SK-N-SH (cell line): ENCODE data around the gene DYNLL1. TPM values are rescaled to one million over a fixed set of nuclear protein-coding genes. Genes with fewer than 3 reads are reported as not detected.

Experiments used
- CTCF ChIA-PET: fragments of 300-600, 350-600 bp; formaldehyde crosslinking; extraction: SDS; loops from one replicate; lab custom pipeline; 2021; lab: Yijun Ruan, JAX
- POLR2A ChIA-PET: fragments of 350-600 bp; sonication (Branson Sonifier 250); formaldehyde crosslinking; extraction: SDS; loops from one replicate; lab custom pipeline; 2020; ENCODE audit warnings: antibody characterized with exemption, inconsistent platforms; lab: Yijun Ruan, JAX
- DNase-seq: peaks from one replicate; pipeline ENCODE4 v3.0.0; 2012
- H2AFZ ChIP-seq: fragments of 200-600 bp; sonication (generic); 2 replicates; pipeline ENCODE4 v1.8.1; 2016; ENCODE audit warnings: antibody characterized with exemption, mild to moderate bottlenecking, low read depth
- H3F3A ChIP-seq: fragments of 200-600 bp; sonication (generic); replicated peaks from 2 replicates; pipeline ENCODE3; 2016; ENCODE audit warnings: antibody characterized with exemption, mild to moderate bottlenecking; ENCODE audit not compliant: insufficient read depth
- H3K27ac ChIP-seq, 2 experiments: fragments of 200-500 bp in 1 of 2; fragments of 200-600 bp in 1 of 2; sonication (Bioruptor generic) in 1 of 2; sonication (generic), shearing (Covaris generic) in 1 of 2; 2 replicates each; pipeline versions ENCODE4 v1.5.1 to v1.6.1; 2014 to 2016; ENCODE audit warnings: low read depth in 2 of 2, inconsistent platforms in 1 of 2, low read length in 1 of 2, mild to moderate bottlenecking in 1 of 2, mixed read lengths in 1 of 2
- H3K27me3 ChIP-seq: fragments of 200-600 bp; sonication (generic), shearing (Covaris generic); 2 replicates; pipeline ENCODE4 v1.6.1; 2016; ENCODE audit warnings: mixed run types; ENCODE audit not compliant: insufficient read depth
- H3K36me3 ChIP-seq, 2 experiments: fragments of 200-500 bp in 1 of 2; fragments of 200-600 bp in 1 of 2; sonication (Bioruptor generic) in 1 of 2; sonication (generic) in 1 of 2; replicated peaks in 1 of 2; 2 replicates each; pipeline versions ENCODE3 to v1.5.1; 2014 to 2016; ENCODE audit warnings: low read length in 1 of 2, mild to moderate bottlenecking in 1 of 2; ENCODE audit not compliant: insufficient read depth in 2 of 2, control insufficient read depth in 1 of 2
- H3K4me1 ChIP-seq, 2 experiments: fragments of 200-500 bp in 1 of 2; fragments of 200-600 bp in 1 of 2; sonication (Bioruptor generic) in 1 of 2; sonication (generic), shearing (Covaris generic) in 1 of 2; 2 replicates each; pipeline versions ENCODE4 v1.5.1 to v1.6.1; 2014 to 2016; ENCODE audit warnings: low read depth in 1 of 2, low read length in 1 of 2, mixed run types in 1 of 2; ENCODE audit not compliant: insufficient read depth in 2 of 2, control insufficient read depth in 1 of 2
- H3K4me2 ChIP-seq: fragments of 200-600 bp; sonication (generic), shearing (Covaris generic); 2 replicates; pipeline ENCODE4 v1.6.1; 2017; ENCODE audit warnings: mixed run types
- H3K4me3 ChIP-seq, 2 experiments: fragments of 200-500 bp in 1 of 2; fragments of 200-600 bp in 1 of 2; sonication (Bioruptor generic) in 1 of 2; sonication (generic), shearing (Covaris generic) in 1 of 2; 2 replicates each; pipeline versions ENCODE4 v1.5.1 to v1.8.1; 2014 to 2016; ENCODE audit warnings: low read depth in 2 of 2, inconsistent platforms in 1 of 2, low read length in 1 of 2, mild to moderate bottlenecking in 1 of 2, mixed read lengths in 1 of 2, moderate library complexity in 1 of 2
- H3K79me2 ChIP-seq: fragments of 200-600 bp; sonication (generic); 2 replicates; pipeline ENCODE4 v1.8.1; 2017; ENCODE audit warnings: mild to moderate bottlenecking; ENCODE audit not compliant: insufficient read depth
- H3K9ac ChIP-seq: fragments of 200-600 bp; sonication (generic); 2 replicates; pipeline ENCODE4 v1.6.1; 2017; ENCODE audit warnings: mixed run types
- H3K9me2 ChIP-seq: fragments of 200-600 bp; sonication (generic); 2 replicates; pipeline ENCODE4 v1.6.1; 2017; ENCODE audit warnings: mixed run types
- H3K9me3 ChIP-seq: fragments of 200-600 bp; sonication (generic); 2 replicates; pipeline ENCODE4 v1.6.1; 2017; ENCODE audit warnings: mixed run types, mild to moderate bottlenecking, moderate library complexity
- H4K20me1 ChIP-seq: fragments of 200-600 bp; sonication (generic); 2 replicates; pipeline ENCODE4 v1.6.1; 2017; ENCODE audit warnings: mild to moderate bottlenecking, mixed run types; ENCODE audit not compliant: insufficient read depth
- CHD2 ChIP-seq: fragments of 150-350 bp; IDR thresholded peaks from 2 replicates; pipeline ENCODE4 v1.6.1; 2018; ENCODE audit warnings: low read length; ENCODE audit not compliant: partially characterized antibody
- ELF1 ChIP-seq: IDR thresholded peaks from 2 replicates; pipeline ENCODE4 v1.4.0; 2012
- EP300 ChIP-seq, 2 experiments: IDR thresholded peaks; 2 replicates each; pipeline versions ENCODE4 v1.4.0 to v1.6.1; 2012; ENCODE audit warnings: borderline replicate concordance in 1 of 2, low read depth in 1 of 2, low read length in 1 of 2
- EZH2phosphoT487 ChIP-seq: fragments of 200-600 bp; sonication (generic); IDR thresholded peaks from 2 replicates; pipeline ENCODE4 v1.6.1; 2017; ENCODE audit warnings: low read depth, mixed run types, mild to moderate bottlenecking, antibody characterized with exemption, moderate library complexity, borderline replicate concordance
- FOXM1 ChIP-seq: IDR thresholded peaks from 2 replicates; pipeline ENCODE4 v1.4.0; 2012; ENCODE audit warnings: low read depth, mild to moderate bottlenecking
- GATA2 ChIP-seq: sonication (generic); formaldehyde crosslinking; IDR thresholded peaks from 2 replicates; pipeline ENCODE4 v1.5.0; 2020; ENCODE audit warnings: mild to moderate bottlenecking, missing genetic modification reagents
- JUND ChIP-seq: IDR thresholded peaks from 2 replicates; pipeline ENCODE4 v1.4.0; 2012
- MAX ChIP-seq: IDR thresholded peaks from 2 replicates; pipeline ENCODE4 v1.4.0; 2012; ENCODE audit warnings: low read depth
- MEF2A ChIP-seq: IDR thresholded peaks from 2 replicates; pipeline ENCODE4 v1.4.0; 2012; ENCODE audit warnings: low read depth, borderline replicate concordance
- MXI1 ChIP-seq: IDR thresholded peaks from 2 replicates; pipeline ENCODE4 v1.6.1; 2012; ENCODE audit warnings: mild to moderate bottlenecking, low read depth, low read length, improper control_type of control experiment
- NFIC ChIP-seq: IDR thresholded peaks from 2 replicates; pipeline ENCODE4 v1.4.0; 2012; ENCODE audit warnings: borderline replicate concordance
- POLR2AphosphoS5 ChIP-seq: IDR thresholded peaks from 2 replicates; pipeline ENCODE4 v1.6.1; 2012; ENCODE audit warnings: low read depth, low read length
- RFX5 ChIP-seq: IDR thresholded peaks from 2 replicates; pipeline ENCODE4 v1.6.1; 2012; ENCODE audit warnings: mild to moderate bottlenecking, improper control_type of control experiment, low read length
- SMC3 ChIP-seq: IDR thresholded peaks from 2 replicates; pipeline ENCODE4 v1.6.1; 2012; ENCODE audit warnings: low read depth, low read length, improper control_type of control experiment
- TEAD4 ChIP-seq: IDR thresholded peaks from 2 replicates; pipeline ENCODE4 v1.4.0; 2012; ENCODE audit warnings: mild to moderate bottlenecking, borderline replicate concordance; ENCODE audit not compliant: insufficient read depth
- ZBTB33 ChIP-seq: IDR thresholded peaks from 2 replicates; pipeline ENCODE4 v1.4.0; 2012; ENCODE audit warnings: low read depth, borderline replicate concordance
- WGBS: methylation state at CpG from one replicate; pipeline ENCODE4 v1.1.6; 2017; ENCODE audit warnings: low lambda C conversion rate; 5-methylcytosine and 5-hydroxymethylcytosine counted together
- polyA plus RNA-seq, 3 experiments: library from polyadenylated mRNA; depleted of rRNA; stranded (reverse); fragments of >200 nt; gene quantifications; 2 replicates each; pipeline ENCODE4 v1.2.3, GENCODE V29; 2012
- TF ChIP-seq, protein P1 (sequence below): fragments of 200-600 bp; sonication (generic); IDR thresholded peaks from 2 replicates; pipeline ENCODE4 v1.6.1; 2017; ENCODE audit warnings: antibody characterized with exemption, mild to moderate bottlenecking, moderate library complexity
- TF ChIP-seq, protein P2 (sequence below): fragments of 150-350 bp; IDR thresholded peaks from 2 replicates; pipeline ENCODE4 v1.6.1; 2017; ENCODE audit warnings: antibody characterized with exemption, low read length, low read depth, borderline replicate concordance
- TF ChIP-seq, protein P3 (sequence below): fragments of 150-350 bp; IDR thresholded peaks from 2 replicates; pipeline ENCODE4 v1.6.1; 2016; ENCODE audit warnings: mild to moderate bottlenecking, low read depth, low read length

Gene DYNLL1
- polyA plus RNA-seq, 1 of the 3 experiments (the other 2 are of a cell fraction) = 607 TPM

- TF ChIP-seq, protein P1, sequence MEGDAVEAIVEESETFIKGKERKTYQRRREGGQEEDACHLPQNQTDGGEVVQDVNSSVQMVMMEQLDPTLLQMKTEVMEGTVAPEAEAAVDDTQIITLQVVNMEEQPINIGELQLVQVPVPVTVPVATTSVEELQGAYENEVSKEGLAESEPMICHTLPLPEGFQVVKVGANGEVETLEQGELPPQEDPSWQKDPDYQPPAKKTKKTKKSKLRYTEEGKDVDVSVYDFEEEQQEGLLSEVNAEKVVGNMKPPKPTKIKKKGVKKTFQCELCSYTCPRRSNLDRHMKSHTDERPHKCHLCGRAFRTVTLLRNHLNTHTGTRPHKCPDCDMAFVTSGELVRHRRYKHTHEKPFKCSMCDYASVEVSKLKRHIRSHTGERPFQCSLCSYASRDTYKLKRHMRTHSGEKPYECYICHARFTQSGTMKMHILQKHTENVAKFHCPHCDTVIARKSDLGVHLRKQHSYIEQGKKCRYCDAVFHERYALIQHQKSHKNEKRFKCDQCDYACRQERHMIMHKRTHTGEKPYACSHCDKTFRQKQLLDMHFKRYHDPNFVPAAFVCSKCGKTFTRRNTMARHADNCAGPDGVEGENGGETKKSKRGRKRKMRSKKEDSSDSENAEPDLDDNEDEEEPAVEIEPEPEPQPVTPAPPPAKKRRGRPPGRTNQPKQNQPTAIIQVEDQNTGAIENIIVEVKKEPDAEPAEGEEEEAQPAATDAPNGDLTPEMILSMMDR = no peak
- TF ChIP-seq EZH2phosphoT487 (no peak), GATA2 (CRISPR knock-in tag) (no peak), RFX5 (no peak), EP300 (IDR thresholded peaks at IDR 0.05; ENCODE audit: borderline replicate concordance in 1 of 2, low read depth in 1 of 2, low read length in 1 of 2) (no peak)
Observed at GRCh38 chr12:120504587-120504986, 8.7 kb downstream of the DYNLL1 start (continued).

DNA sequence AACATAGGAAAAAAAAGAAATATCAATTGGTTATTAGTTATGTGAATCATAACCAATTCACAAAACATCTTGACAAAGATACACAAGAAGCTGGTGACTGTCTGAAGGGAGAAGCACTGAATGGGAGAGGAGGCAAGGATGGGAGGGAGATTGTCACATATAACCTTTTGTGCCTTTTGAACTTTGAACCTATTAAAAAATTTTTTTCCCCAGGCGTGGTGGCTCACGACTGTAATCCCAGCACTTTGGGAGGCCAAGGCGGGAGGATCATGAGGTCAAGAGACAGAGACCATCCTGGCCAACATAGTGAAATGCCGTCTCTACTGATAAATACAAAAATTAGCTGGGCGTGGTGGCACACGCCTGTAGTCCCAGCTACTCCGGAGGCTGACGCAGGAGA, 12.6 kb downstream of the DYNLL1 start:
- CTCF ChIA-PET = interaction anchor here (1.2 kb wide), 1 partner anchor 12 kb away, joined by 4 read pairs; no protein-coding TSS in a partner anchor
- Histone ChIP-seq H3K9me3 (no peaks in the 10 kb centered on the region), H3K9me2 (no peaks in the 10 kb centered on the region), H3K4me3 (no peak overlapping the region), H3K36me3 (peaks cover 15 to 17% of the 10 kb centered on the region in 2 experiments), H3F3A (peaks cover 4% of the 10 kb centered on the region), H3K79me2 (no peaks in the 10 kb centered on the region), H2AFZ (no peak overlapping the region), H3K27me3 (no peaks in the 10 kb centered on the region), H4K20me1 (no peaks in the 10 kb centered on the region), H3K27ac (no peak overlapping the region)
- 97% methylated on average over 8 of the region's 8 CpGs for WGBS
- TF ChIP-seq RFX5 = no peak
- TF ChIP-seq ELF1 = no peak
- no peak for TF ChIP-seq MAX
- TF ChIP-seq JUND = no peak
- TF ChIP-seq, protein P2, sequence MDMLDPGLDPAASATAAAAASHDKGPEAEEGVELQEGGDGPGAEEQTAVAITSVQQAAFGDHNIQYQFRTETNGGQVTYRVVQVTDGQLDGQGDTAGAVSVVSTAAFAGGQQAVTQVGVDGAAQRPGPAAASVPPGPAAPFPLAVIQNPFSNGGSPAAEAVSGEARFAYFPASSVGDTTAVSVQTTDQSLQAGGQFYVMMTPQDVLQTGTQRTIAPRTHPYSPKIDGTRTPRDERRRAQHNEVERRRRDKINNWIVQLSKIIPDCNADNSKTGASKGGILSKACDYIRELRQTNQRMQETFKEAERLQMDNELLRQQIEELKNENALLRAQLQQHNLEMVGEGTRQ = no peak
- TF ChIP-seq, protein P3, sequence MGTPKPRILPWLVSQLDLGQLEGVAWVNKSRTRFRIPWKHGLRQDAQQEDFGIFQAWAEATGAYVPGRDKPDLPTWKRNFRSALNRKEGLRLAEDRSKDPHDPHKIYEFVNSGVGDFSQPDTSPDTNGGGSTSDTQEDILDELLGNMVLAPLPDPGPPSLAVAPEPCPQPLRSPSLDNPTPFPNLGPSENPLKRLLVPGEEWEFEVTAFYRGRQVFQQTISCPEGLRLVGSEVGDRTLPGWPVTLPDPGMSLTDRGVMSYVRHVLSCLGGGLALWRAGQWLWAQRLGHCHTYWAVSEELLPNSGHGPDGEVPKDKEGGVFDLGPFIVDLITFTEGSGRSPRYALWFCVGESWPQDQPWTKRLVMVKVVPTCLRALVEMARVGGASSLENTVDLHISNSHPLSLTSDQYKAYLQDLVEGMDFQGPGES = no peak
- no peak for TF ChIP-seq TEAD4
- no peak for TF ChIP-seq CHD2
- no peak for TF ChIP-seq SMC3
- no peak for TF ChIP-seq POLR2AphosphoS5
- no peak for TF ChIP-seq MEF2A
- no peak for TF ChIP-seq NFIC
- no peak for TF ChIP-seq MXI1
- no peak for TF ChIP-seq EP300 (IDR thresholded peaks at IDR 0.05; ENCODE audit: borderline replicate concordance in 1 of 2, low read depth in 1 of 2, low read length in 1 of 2)
- TF ChIP-seq GATA2 (CRISPR knock-in tag) = no peak
- no peak for TF ChIP-seq ZBTB33
- no peak for TF ChIP-seq FOXM1
- TF ChIP-seq, all 33 proteins: peak for 0
- POLR2A ChIA-PET = no interaction called here
- DNase-seq = no peak
- Histone ChIP-seq H3K4me2 (no peak overlapping the region), H3K4me1 (no peaks in the 10 kb centered on the region), H3K9ac (no peak overlapping the region)
